Activated CD8-positive, alpha-beta memory T cell treated with anti-CD3 and anti-CD28 coated beads, Interleukin-2, amount 50 U/mL, for 4 hours (primary cell): ENCODE data around the gene C2orf78.
"Not testable (repeated sequence)": the region's sequence is repeated elsewhere in the genome, so short reads cannot be mapped to it uniquely, and the experiment has no call there.

Experiments
- DNase-seq: peaks from one replicate; pipeline ENCODE4 v3.0.0-alpha.2; 2020

The C2orf78 gene

DNA sequence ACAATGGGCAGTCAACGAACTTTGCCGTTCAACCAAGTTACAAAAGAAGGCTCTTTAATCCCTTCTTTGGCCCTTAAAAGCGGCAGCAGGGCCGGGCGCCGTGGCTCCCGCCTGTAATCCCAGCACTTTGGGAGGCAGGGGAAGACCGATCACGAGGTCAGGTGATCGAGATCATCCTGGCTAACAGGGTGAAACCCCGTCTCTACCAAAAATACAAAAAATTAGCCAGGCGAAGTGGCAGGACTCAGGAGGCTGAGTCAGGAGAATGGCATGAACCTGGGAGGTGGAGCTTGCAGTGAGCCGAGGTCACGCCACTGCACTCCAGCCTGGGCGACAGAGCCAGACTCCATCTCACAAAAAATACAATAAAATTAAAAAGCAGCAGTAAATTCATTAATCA, 581 bp upstream of the C2orf78 start:
- not testable (repeated sequence) for DNase-seq

GRCh38 chr2:73811878-73812277, 27.9 kb downstream of the C2orf78 start:
- DNase-seq = no peak

DNA sequence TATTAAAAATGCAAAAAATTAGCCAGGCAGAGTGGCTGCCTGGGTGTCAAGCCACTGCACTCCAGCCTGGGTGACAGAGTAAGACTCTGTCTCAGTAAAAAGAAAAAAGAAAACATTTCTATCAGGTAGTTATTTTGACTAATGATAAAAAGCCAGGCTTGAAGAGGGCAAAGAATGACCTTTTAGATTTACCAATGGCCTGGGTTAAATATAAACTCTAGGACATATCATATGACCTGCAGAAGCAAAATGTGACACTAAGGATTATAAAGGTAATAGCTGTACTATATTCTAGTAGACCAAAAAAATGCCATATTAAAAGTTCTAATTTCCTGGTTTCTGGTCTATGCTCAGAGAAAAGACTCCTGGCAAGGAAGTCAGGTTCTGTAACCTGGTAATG, 28.7 kb downstream of the C2orf78 start:
- DNase-seq = no peak

DNA sequence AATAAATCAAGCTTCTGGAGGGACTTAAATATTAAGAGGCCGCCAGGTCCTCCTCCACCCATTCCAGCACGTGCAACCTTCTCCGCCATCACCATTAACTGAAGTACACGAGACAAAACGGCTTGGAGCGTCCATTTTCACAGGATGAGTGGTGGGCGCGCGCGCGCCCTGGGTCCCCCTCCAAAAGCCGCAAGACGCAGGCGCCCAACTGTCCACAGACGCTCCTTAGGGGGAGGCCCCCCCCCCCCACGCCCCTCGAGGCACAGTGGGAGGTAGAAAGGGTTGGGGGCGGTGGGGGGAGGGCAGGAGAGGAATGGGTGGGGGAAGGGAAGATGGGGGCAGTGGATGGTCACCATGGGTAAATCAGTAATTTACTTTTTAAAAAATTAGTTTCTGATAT, 34.3 kb downstream of the C2orf78 start:
- DNase-seq = no peak

GRCh38 chr2:73821227-73821626, 37.2 kb downstream of the C2orf78 start:
- DNase-seq = no peak

DNA sequence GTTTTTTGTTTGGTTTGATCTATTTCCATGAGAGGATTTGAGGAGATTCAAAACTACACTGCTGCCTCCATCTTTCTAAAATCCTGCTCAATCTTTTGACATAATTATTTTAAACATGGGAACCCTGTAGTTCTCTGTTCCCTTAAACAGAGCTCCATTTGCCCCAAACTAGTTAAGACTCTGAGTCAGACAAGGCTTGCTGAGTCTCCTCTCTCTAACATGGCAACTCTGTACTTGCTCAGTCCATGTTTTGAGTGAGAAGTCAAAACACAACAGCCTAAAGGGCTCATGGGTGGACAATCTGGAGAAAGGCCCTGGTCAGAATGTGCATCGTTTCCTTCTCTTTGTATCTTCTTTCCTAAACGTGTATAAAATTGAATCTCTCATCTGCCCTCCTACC, 37.7 kb downstream of the C2orf78 start:
- DNase-seq = no peak

DNA sequence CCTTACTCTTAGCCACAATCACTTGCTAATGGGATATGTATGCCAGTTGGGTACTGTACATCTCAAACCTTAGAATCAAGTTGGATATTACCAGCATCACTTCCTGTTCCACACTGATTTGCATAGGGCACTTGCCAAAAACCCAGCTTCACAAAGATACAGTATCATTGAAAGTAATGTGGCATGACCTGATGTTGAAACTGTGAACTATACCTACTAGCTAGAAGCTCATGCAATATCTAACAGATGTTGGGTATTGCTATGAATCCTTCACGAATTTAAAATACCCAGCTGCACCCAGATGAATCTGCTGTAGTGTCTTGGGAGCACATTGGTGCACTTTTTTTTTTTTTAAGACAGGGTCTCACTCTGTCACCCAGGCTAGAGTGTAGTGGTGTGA, 38.3 kb downstream of the C2orf78 start:
- DNase-seq = no peak

DNA sequence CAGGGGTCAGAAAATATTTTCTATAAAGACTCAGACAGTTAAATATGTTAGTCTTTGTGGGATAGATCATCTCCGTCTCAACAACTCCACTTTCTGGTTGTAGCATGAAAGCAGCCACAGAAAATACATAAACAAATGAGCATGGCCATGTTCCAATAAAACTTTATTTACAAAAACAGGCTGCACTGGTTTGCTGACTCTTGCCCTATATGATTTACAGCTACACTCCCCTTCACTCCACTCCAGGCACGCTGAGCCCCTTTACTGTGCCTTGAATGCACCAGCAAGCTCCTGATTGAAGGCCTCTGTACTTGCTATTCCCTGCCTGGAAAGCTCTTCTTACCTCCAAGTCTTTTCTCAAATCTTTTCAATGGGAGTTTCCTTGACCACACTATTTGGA, 39.0 kb downstream of the C2orf78 start:
- no peak for DNase-seq

GRCh38 chr2:73823416-73823815, 39.4 kb downstream of the C2orf78 start:
- no peak for DNase-seq

DNA sequence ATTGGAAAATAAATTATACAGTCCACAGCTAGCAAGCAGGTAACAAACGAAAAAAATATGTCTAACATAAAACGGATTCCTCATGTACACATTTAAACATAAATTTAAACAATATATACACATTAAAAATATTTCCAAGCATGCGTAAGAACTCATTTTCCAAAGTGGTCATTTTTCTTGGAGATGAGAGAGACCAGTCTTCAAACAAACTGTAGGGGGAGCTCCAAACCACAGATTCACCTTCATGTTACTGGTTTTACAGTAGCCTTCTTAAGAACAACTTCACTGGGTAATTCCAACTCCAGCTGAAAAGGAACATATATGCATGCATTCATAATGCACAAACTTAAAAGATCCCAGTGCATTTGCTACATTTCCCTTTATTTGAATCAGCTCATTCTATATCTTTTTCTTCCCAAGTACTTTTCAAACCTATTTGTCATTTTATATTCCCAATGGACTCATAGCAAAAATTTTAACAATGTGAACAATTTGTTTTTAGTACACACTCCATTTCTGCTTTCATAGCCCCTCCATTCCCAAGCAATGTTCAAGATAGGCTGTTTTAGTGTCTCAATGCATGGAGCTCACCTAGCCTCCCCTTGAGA, 40.0 kb downstream of the C2orf78 start:
- DNase-seq = no peak

DNA sequence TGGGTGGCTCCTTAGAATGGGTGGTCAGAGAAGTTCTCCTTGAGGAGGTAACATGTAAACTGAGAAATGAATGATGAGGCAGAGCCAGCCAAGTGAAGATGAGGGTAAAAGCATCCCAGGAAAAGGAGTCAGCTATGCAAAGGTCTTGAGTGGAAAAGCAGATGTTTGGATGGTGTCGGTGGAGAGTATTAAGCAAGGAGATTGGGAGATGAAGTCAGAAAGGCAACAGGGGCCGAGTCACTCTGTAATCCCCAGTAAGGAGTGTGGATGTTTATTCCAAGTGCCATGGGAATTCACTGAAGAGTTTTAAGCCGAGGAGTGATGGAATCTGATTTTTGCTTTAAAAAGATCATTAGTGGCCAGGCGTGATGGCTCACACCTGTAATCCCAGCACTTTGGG, 41.4 kb downstream of the C2orf78 start:
- DNase-seq = no peak

GRCh38 chr2:73827018-73827417, 43.0 kb downstream of the C2orf78 start:
- no peak for DNase-seq

GRCh38 chr2:73827660-73828388, 43.8 kb downstream of the C2orf78 start:
- no peak for DNase-seq

DNA sequence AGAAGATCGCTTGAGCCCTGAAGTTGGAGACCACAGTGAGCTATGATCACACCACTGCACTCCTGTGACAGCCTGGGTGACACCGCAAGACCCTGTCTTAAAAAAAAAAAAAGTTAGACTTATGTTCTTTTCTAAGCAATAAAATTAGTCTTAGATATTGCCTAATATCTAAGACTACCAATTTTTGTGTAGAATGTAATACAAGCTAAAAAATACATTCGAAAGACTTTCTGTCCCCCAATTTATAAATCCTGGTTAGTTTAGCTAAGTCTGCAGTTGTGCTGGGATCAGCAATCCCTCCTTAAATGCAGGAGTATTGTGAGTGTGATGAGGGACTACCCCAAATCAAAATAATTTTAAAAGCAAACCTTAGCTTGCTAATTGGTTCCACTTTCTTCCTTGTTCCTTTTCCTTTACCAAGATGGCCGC, 44.4 kb downstream of the C2orf78 start:
- DNase-seq = no peak

DNA sequence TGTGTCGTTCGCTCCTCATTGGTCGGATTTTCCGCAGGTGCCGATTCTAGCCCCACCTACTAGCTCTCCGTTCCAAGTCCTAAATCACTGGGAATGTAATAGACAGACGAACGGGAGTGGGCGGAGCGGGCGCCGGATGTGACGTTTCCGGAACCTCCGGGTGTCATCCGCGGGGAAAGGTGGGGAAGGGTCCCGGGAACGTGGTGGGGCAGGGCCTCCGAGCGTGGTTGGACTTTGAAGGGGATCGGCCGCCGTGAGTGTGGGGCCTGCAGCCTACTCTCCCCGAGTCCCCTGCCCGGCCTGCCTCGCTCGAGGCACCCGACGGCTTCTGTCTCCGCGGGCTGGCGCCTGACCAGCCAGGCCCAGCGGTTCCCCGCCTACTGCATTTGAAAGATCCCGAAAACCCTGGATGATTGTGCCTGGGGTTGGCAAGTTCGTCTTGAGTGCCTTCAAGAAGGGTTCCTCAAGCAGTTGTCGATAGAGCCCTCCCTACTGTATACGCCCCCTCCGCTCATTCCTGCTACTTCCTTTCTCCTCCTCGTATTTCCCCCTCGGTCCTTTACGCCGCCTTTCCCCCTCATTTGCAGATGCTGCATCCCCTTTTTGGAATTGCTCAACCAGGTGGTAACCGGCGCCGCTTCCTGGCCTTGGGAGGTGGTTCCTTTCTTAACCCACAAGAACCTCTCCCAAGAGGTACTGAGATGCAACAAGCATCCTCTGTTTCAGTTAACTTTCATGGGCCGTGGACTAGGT, 45.0 kb downstream of the C2orf78 start, which contains the start of gene STAMBP:
TSS of gene STAMBP (plus strand) at position 144 of the 753 bp plus-strand sequence. CDS start 1,896 bp downstream, outside the sequence.
- peak; percentile 88 for DNase-seq

DNA sequence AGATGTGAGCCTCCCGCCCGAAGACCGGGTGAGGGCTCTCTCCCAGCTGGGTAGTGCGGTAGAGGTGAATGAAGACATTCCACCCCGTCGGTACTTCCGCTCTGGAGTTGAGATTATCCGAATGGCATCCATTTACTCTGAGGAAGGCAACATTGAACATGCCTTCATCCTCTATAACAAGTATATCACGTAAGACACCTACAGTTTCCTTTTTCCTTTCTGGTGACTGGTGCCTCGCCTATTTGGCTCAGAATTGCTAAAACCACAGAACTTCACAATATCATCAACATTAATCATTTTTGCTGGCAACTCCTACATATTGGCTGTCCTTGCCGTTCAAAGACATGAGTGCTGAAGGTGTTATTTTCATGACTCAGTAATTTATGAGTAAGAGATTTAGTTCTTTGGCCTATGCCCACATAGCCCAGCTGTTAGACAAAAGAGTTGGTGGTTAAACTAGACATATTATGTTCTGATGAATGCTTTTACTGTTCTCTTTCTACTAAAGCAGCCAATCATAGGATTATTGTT, 47.0 kb downstream of the C2orf78 start:
- peak; percentile 27 for DNase-seq

- DNase-seq = no peak
Measured at GRCh38 chr2:73832930-73833329, 48.9 kb downstream of the C2orf78 start.

DNA sequence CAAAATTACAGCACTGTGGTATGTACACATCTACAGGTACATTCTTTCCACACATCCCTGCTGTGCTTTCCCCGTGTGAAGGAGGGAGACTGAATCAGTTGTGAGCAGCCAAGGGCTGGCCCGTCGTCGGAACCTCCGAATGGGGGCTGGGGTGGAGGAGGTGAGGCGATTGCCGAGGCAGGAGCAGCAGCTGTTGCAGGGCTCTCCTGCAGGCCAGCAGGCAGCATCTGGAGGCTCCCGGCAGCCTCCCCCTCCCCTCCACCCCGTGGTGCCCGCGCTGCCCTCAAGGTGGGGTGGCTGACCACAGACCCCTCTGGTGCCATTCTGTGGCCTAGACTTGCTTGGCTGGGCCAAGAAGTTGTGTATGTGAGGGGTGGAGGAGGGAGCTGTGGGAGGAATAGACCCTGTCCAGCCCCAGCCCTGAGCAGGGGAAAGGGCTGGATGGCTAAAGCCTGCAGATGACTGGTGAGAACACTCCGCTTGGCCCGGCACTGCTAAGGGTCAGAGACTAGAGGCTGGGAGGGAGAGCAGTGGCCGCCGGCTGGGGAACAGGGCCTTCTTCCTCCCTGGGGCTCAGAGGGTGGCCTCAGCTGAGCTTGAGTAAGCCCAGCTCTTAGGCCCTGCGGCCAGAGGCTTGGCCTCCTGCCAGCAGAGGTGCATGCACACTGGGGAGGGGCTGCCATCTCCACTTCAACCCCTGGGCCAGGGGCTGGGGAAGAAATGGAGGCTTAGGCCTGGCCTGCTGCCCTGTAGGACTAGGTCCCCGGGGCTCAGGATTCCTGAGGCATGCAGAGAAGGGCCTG, 52.4 kb downstream of the C2orf78 start:
- DNase-seq = no peak

DNA sequence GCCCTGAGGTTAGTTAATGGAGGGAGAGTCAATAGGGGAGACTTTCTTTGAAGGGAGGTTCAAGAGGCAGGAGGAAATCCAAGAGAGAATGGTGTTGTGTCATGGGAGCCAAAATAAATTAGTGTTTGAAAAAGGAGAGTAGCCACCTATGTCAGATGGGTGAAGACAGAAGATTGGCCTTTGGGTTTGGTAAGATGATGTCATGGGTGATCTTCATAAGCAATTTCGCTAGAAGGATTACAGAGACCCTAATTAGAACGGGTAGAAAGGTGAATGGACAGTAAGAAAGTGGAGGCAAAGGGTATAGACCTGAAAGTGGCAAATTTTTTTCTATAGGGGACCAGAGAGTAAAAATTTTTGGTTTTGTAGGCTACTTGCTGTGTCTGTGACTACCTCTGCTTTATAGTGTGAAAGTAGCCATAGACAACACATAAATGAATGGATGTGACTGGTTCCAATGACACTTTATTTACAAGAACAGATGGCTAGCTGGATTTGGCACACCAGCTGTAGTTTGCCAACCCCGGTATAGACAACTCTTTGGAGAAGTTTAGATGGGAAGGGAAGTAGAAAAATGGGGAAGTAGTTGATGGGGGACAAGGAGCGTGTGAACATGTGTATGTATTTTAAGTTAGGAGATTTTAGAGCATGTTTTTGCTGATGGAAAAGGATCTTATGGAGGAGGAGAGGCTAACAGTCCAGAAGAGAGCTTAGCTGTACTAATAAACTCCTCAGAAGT, 54.0 kb downstream of the C2orf78 start:
- no peak for DNase-seq

GRCh38 chr2:73838889-73839534, 55.0 kb downstream of the C2orf78 start:
- DNase-seq = no peak

DNA sequence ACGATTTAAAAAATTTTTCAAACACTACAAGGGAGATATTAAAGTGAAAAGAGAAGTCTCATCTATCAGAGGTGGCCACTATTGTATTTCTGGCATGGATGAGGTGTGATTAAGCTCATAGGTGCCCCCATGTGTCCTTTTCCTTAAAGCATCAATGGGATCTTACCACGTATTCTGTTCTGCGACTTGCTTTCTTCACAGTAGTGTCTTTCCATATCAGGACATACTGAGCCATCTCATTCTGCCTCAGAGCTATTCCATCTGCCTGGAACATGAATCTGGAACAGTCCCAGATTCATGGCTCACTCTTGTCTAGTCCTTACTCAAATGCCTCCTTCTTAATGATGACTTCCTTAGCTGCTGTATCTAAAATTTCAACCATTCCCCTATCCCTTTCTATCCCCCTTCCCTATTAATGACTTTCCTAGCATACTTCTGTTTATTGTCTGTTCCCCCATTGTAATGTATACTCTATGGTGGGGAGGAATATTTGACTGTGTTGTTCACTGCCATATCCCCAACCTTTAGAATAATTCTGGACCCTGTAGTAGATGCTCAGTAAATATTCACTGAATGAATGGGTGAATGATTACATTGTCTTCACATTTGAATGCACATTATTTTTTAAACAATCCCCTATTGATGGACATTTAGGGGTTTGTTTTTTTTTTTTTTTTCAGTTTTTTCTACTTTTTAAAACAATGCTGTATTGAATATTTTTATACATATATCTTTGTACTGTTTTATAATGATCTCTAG, 55.8 kb downstream of the C2orf78 start:
- no peak for DNase-seq
